HG02759 (cell line): ENCODE data around the gene KIF16B.
"Not testable (repeated sequence)": the region's sequence is repeated elsewhere in the genome, so short reads cannot be mapped to it uniquely, and the experiment has no call there.

ENCODE experiments used
- ATAC-seq: cut with Tn5 transposase; IDR thresholded peaks from one replicate; pipeline ENCODE4 v1.9.1; 2021; ENCODE audit warnings: mild to moderate bottlenecking, moderate library complexity; ENCODE audit not compliant: unreplicated experiment

KIF16B gene

DNA sequence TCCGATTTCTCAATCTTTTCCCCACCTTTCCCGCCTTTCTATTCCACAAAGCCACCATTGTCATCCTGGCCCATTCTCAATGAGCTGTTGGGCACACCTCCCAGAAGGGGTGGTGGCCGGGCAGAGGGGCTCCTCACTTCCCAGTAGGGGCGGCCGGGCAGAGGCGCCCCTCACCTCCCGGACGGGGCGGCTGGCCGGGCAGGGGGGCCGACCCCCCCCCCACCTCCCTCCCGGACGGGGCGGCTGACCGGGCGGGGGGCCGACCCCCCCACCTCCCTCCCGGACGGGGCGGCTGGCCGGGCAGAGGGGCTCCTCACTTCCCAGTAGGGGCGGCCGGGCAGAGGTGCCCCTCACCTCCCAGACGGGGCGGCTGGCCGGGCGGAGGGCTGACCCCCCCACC is 346.3 kb downstream of the KIF16B start:
- ATAC-seq: not testable (repeated sequence)

DNA sequence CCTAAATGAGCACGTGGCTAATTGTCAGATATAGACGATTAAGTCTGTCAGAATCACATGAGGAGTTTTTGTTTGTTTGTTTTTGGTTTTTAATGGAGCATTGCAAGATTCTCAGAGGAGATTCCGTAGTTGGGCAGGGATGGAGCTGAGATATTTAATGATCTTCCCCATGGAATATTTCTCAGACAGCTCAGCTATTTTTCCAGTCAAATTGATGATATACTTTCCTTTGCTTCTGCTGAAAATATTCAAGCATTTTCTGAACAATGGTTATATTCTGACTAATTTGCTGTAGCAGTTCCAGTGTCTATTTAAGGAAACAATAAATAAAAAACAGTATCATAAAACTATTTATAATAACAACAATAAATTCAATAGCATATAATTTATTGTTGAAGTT is 348.4 kb downstream of the KIF16B start:
- ATAC-seq: no peak

DNA sequence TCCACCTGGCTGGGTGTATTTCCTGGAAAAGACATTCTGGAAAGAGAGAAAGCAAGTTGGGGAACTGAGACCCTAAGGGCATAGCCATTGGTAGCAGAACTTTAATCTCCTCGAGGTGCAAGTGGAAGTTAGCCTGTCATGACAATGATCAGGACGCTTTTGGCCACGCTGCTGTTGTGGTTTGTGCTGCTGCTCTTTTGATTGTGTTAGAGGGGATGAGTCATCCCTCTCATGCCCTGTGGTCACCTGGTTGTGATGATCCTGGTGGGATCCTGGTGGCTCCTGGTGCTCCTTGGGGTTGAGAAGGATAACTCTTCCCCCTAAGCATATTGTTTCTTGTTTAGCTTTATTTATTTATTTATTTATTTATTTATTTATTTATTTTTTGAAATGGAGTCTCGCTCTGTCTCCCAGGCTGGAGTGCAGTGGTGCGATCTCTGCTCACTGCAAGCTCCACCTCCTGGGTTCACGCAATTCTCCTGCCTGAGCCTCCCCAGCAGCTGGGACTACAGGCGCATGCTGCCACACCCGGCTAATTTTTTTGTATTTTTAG is 350.3 kb downstream of the KIF16B start:
- ATAC-seq: no peak
